GM23338 (cell line): ENCODE data around the gene SH2D3C. TPM values are rescaled to one million over a fixed set of nuclear protein-coding genes. Genes with fewer than 3 reads are reported as not detected.
A peak's percentile ranks its signal among the peaks of the same experiment; 100 is the strongest.

Experiments used
- ATAC-seq: fragments of 200-7000 bp; cut with Tn5 transposase; 3 replicates; pipeline ENCODE4 v1.9.1; 2020
- DNase-seq: peaks from one replicate; pipeline ENCODE4 v3.0.0-alpha.2; 2015; ENCODE audit warnings: low spot score
- H2AFZ ChIP-seq: fragments of 200-600 bp; sonication (generic); 2 replicates; pipeline ENCODE4 v1.8.0; 2016; ENCODE audit warnings: antibody characterized with exemption, mild to moderate bottlenecking, moderate library complexity
- H3F3A ChIP-seq: fragments of 200-600 bp; sonication (generic); replicated peaks from 2 replicates; pipeline ENCODE4 v1.8.0; 2017; ENCODE audit warnings: antibody characterized with exemption, mixed run types, low read depth
- H3K27ac ChIP-seq: fragments of 200-600 bp; sonication (generic); 2 replicates; pipeline ENCODE4 v1.6.1; 2016; ENCODE audit warnings: low read depth
- H3K27me3 ChIP-seq: fragments of 200-600 bp; sonication (generic); 2 replicates; pipeline ENCODE4 v1.8.0; 2016; ENCODE audit warnings: mild to moderate bottlenecking, mixed run types, moderate library complexity; ENCODE audit not compliant: insufficient read depth
- H3K36me3 ChIP-seq: fragments of 200-600 bp; sonication (generic); 2 replicates; pipeline ENCODE4 v1.8.0; 2016; ENCODE audit warnings: mild to moderate bottlenecking; ENCODE audit not compliant: insufficient read depth
- H3K4me1 ChIP-seq: fragments of 200-600 bp; sonication (generic); 2 replicates; pipeline ENCODE4 v1.8.0; 2016; ENCODE audit warnings: mild to moderate bottlenecking, moderate library complexity; ENCODE audit not compliant: insufficient read depth
- H3K4me2 ChIP-seq: fragments of 200-600 bp; sonication (generic); 2 replicates; pipeline ENCODE4 v1.7.1; 2017; ENCODE audit warnings: mixed run types
- H3K4me3 ChIP-seq: fragments of 200-600 bp; sonication (generic); 2 replicates; pipeline ENCODE4 v1.6.1; 2016; ENCODE audit warnings: mixed run types
- H3K79me2 ChIP-seq: fragments of 200-600 bp; sonication (generic); replicated peaks from 2 replicates; pipeline ENCODE4 v1.8.0; 2017; ENCODE audit warnings: mild to moderate bottlenecking; ENCODE audit not compliant: insufficient read depth
- H3K9me2 ChIP-seq: fragments of 200-600 bp; sonication (generic); 2 replicates; pipeline ENCODE4 v1.8.0; 2017; ENCODE audit not compliant: insufficient read depth
- H4K20me1 ChIP-seq: fragments of 200-600 bp; sonication (generic); replicated peaks from 2 replicates; pipeline ENCODE4 v1.8.0; 2017; ENCODE audit warnings: mild to moderate bottlenecking; ENCODE audit not compliant: insufficient read depth
- H3K27ac Mint-ChIP-seq: 2 replicates; pipeline ENCODE4 v1.8.0; 2020; ENCODE audit warnings: inconsistent platforms, mild to moderate bottlenecking, moderate library complexity, mixed read lengths
- H3K27me3 Mint-ChIP-seq: 3 replicates; pipeline ENCODE4 v1.8.0; 2022; ENCODE audit warnings: low read depth, mild to moderate bottlenecking, moderate library complexity, mixed read lengths, inconsistent platforms; ENCODE audit not compliant: insufficient read depth, poor library complexity
- H3K36me3 Mint-ChIP-seq: 3 replicates; pipeline ENCODE4 v1.8.0; 2021; ENCODE audit warnings: low read depth, mild to moderate bottlenecking, inconsistent platforms, moderate library complexity, mixed read lengths
- H3K4me1 Mint-ChIP-seq: 3 replicates; pipeline ENCODE4 v1.8.0; 2020; ENCODE audit warnings: mild to moderate bottlenecking, inconsistent platforms, mixed read lengths
- H3K4me3 Mint-ChIP-seq: 3 replicates; pipeline ENCODE4 v1.8.0; 2021; ENCODE audit warnings: moderate library complexity, mild to moderate bottlenecking, inconsistent platforms, mixed read lengths
- H3K9me3 Mint-ChIP-seq: 3 replicates; pipeline ENCODE4 v1.8.0; 2020; ENCODE audit warnings: moderate library complexity, mild to moderate bottlenecking, inconsistent platforms, mixed read lengths
- EZH2 ChIP-seq: fragments of 200-600 bp; sonication (generic); IDR thresholded peaks from one replicate; pipeline ENCODE4 v1.8.0; 2017; ENCODE audit warnings: antibody characterized with exemption, mild to moderate bottlenecking, low read depth; ENCODE audit not compliant: unreplicated experiment
- NANOG ChIP-seq: IDR thresholded peaks from 2 replicates; pipeline ENCODE4 v1.6.1; 2016; ENCODE audit warnings: antibody characterized with exemption, borderline replicate concordance
- POLR2AphosphoS5 ChIP-seq: IDR thresholded peaks from 2 replicates; pipeline ENCODE4 v1.6.1; 2016; ENCODE audit warnings: antibody characterized with exemption, low read depth
- ZNF114 ChIP-seq: fragments of 250-450 bp; sonication (Bioruptor Pico); IDR thresholded peaks from 2 replicates; pipeline ENCODE4 v1.5.0; 2020; ENCODE audit warnings: mild to moderate bottlenecking, moderate library complexity
- ZNF331 ChIP-seq: fragments of 250-450 bp; sonication (Bioruptor Pico); IDR thresholded peaks from 2 replicates; pipeline ENCODE4 v1.5.0; 2020; ENCODE audit warnings: low read depth, mild to moderate bottlenecking, moderate library complexity
- polyA plus RNA-seq: library from polyadenylated mRNA; unstranded; fragments of >200 nt; fragmentation: Nextera tagmentation; extraction: Ambion mirVana; gene quantifications from 2 replicates; pipeline ENCODE4 v1.2.1, GENCODE V29; 2016
- total RNA-seq: library from RNA; depleted of rRNA; stranded (reverse); fragments of >200 nt; shearing (Covaris generic); gene quantifications from 2 replicates; pipeline ENCODE4 v1.2.3, GENCODE V29; 2014
- TF ChIP-seq, protein P1 (sequence below), 2 experiments: fragments of 200-600 bp in 1 of 2; sonication (generic) in 1 of 2; conservative IDR thresholded peaks; 2 replicates each; pipeline versions ENCODE4 v1.5.1 to v1.6.1; 2016 to 2017; ENCODE audit warnings: antibody characterized with exemption in 2 of 2, low read depth in 2 of 2, mild to moderate bottlenecking in 2 of 2, moderate library complexity in 1 of 2
- TF ChIP-seq, protein P2 (sequence below): IDR thresholded peaks from 2 replicates; pipeline ENCODE4 v1.6.1; 2016; ENCODE audit warnings: antibody characterized with exemption
- TF ChIP-seq, protein P3 (sequence below): fragments of 250-450 bp; sonication (Bioruptor Pico); IDR thresholded peaks from 2 replicates; pipeline ENCODE4 v1.5.0; 2020; ENCODE audit warnings: mild to moderate bottlenecking, moderate library complexity

Gene SH2D3C
- total and polyA plus RNA-seq, 2 experiments from 2014 or later: 4.2 to 4.5 TPM

- TF ChIP-seq POLR2AphosphoS5 (no peak), ZNF114 (no peak), ZNF331 (CRISPR knock-in tag) (no peak), EZH2 (no peak)
- TF ChIP-seq, protein P1, sequence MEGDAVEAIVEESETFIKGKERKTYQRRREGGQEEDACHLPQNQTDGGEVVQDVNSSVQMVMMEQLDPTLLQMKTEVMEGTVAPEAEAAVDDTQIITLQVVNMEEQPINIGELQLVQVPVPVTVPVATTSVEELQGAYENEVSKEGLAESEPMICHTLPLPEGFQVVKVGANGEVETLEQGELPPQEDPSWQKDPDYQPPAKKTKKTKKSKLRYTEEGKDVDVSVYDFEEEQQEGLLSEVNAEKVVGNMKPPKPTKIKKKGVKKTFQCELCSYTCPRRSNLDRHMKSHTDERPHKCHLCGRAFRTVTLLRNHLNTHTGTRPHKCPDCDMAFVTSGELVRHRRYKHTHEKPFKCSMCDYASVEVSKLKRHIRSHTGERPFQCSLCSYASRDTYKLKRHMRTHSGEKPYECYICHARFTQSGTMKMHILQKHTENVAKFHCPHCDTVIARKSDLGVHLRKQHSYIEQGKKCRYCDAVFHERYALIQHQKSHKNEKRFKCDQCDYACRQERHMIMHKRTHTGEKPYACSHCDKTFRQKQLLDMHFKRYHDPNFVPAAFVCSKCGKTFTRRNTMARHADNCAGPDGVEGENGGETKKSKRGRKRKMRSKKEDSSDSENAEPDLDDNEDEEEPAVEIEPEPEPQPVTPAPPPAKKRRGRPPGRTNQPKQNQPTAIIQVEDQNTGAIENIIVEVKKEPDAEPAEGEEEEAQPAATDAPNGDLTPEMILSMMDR (conservative IDR thresholded peaks at IDR 0.05; ENCODE audit: low read depth in 2 of 2): peak; percentile 65 to 87
- TF ChIP-seq, protein P2, sequence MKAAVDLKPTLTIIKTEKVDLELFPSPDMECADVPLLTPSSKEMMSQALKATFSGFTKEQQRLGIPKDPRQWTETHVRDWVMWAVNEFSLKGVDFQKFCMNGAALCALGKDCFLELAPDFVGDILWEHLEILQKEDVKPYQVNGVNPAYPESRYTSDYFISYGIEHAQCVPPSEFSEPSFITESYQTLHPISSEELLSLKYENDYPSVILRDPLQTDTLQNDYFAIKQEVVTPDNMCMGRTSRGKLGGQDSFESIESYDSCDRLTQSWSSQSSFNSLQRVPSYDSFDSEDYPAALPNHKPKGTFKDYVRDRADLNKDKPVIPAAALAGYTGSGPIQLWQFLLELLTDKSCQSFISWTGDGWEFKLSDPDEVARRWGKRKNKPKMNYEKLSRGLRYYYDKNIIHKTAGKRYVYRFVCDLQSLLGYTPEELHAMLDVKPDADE: no peak
- peak; percentile 92 for DNase-seq
- H3K4me1 ChIP-seq: peaks cover 12% of the 10 kb centered on the region
- peaks cover 15% of the 10 kb centered on the region for H4K20me1 ChIP-seq
- no peak overlapping the region for H2AFZ ChIP-seq
- H3K27me3 Mint-ChIP-seq: peaks cover 10% of the 10 kb centered on the region
- H3F3A ChIP-seq: peaks cover 33% of the 10 kb centered on the region
- no peaks in the 10 kb centered on the region for H3K27me3 ChIP-seq
- no peak overlapping the region for H3K4me3 ChIP-seq
- 0 out of 2 replicates have a peak overlapping the region, but pooled peaks have one; percentile 66 for H3K27ac Mint-ChIP-seq
- peaks cover 9% of the 10 kb centered on the region for H3K4me1 Mint-ChIP-seq
- no peaks in the 10 kb centered on the region for H3K36me3 ChIP-seq
- H3K9me2 ChIP-seq: no peaks in the 10 kb centered on the region
- no peak overlapping the region for H3K27ac ChIP-seq
- H3K9me3 Mint-ChIP-seq: no peaks in the 10 kb centered on the region
- H3K79me2 ChIP-seq: peaks cover 22% of the 10 kb centered on the region
- no peak overlapping the region for H3K4me3 Mint-ChIP-seq
- H3K36me3 Mint-ChIP-seq: peaks cover 32% of the 10 kb centered on the region
- ATAC-seq: peak; percentile 18
- no peak overlapping the region for H3K4me2 ChIP-seq
Measured at GRCh38 chr9:127805620-127806019, 27.2 kb upstream of the SH2D3C start.

DNA sequence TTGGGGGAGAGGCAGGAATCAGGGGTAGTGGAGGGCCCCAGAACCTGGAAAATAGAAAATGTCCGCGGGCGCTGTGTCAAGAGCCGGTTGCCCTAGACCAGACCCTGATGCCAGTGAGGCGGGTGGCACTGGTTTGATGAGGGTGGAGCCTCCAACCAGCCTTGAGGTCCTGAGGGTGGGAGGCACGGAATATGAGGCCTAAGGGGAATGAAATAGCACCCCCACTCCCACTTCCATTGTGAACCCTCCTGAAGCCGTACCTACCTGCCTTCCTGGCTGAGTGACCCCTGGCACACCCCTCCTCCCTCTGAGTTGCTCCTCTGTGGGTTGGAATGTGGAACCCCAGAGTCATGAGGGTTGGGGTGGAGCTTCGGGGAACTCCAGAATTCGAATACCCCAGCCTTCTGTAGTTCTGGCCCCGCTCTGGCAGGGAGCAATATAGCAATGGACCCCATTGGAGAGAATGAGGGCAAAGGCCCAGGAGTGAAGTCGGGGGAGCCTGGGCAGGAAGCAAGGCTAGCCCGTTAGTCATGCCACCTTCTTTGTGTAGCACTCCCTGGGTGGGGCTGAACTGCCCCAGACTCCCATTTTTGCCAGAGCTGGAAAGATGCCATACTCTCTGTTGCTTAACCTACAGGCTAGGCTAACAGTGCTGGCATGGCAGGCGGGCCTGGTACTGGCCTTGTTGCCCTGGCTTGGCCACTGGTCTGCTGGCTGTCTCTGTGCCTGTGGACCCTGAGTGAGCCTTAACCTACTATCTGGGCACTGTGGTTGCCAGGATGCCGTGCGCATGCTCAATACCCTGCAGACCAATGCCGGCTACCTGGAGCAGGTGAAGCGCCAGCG lies 25.3 kb upstream of the SH2D3C start:
- Mint-ChIP-seq H3K4me3 (peak overlapping the region; percentile 97), H3K27ac (peak overlapping the region; percentile 98), H3K36me3 (peaks cover 22% of the 10 kb centered on the region), H3K27me3 (peaks cover 7% of the 10 kb centered on the region), H3K4me1 (peaks cover 9% of the 10 kb centered on the region), H3K9me3 (no peaks in the 10 kb centered on the region)
- peak overlapping the region; percentile 91 for H3K4me2 ChIP-seq
- ATAC-seq (peak; percentile 3), DNase-seq (peak; percentile 59)
- H3K36me3 ChIP-seq: no peaks in the 10 kb centered on the region
- H3K27me3 ChIP-seq: no peaks in the 10 kb centered on the region
- H3K27ac ChIP-seq: peak overlapping the region; percentile 84
- H3F3A ChIP-seq: peaks cover 25% of the 10 kb centered on the region
- peaks cover 10% of the 10 kb centered on the region for H4K20me1 ChIP-seq
- H3K4me1 ChIP-seq: peaks cover 12% of the 10 kb centered on the region
- H3K79me2 ChIP-seq: peaks cover 22% of the 10 kb centered on the region
- no peak overlapping the region for H2AFZ ChIP-seq
- H3K9me2 ChIP-seq: no peaks in the 10 kb centered on the region
- peak overlapping the region; percentile 93 for H3K4me3 ChIP-seq
- TF ChIP-seq, protein P3, sequence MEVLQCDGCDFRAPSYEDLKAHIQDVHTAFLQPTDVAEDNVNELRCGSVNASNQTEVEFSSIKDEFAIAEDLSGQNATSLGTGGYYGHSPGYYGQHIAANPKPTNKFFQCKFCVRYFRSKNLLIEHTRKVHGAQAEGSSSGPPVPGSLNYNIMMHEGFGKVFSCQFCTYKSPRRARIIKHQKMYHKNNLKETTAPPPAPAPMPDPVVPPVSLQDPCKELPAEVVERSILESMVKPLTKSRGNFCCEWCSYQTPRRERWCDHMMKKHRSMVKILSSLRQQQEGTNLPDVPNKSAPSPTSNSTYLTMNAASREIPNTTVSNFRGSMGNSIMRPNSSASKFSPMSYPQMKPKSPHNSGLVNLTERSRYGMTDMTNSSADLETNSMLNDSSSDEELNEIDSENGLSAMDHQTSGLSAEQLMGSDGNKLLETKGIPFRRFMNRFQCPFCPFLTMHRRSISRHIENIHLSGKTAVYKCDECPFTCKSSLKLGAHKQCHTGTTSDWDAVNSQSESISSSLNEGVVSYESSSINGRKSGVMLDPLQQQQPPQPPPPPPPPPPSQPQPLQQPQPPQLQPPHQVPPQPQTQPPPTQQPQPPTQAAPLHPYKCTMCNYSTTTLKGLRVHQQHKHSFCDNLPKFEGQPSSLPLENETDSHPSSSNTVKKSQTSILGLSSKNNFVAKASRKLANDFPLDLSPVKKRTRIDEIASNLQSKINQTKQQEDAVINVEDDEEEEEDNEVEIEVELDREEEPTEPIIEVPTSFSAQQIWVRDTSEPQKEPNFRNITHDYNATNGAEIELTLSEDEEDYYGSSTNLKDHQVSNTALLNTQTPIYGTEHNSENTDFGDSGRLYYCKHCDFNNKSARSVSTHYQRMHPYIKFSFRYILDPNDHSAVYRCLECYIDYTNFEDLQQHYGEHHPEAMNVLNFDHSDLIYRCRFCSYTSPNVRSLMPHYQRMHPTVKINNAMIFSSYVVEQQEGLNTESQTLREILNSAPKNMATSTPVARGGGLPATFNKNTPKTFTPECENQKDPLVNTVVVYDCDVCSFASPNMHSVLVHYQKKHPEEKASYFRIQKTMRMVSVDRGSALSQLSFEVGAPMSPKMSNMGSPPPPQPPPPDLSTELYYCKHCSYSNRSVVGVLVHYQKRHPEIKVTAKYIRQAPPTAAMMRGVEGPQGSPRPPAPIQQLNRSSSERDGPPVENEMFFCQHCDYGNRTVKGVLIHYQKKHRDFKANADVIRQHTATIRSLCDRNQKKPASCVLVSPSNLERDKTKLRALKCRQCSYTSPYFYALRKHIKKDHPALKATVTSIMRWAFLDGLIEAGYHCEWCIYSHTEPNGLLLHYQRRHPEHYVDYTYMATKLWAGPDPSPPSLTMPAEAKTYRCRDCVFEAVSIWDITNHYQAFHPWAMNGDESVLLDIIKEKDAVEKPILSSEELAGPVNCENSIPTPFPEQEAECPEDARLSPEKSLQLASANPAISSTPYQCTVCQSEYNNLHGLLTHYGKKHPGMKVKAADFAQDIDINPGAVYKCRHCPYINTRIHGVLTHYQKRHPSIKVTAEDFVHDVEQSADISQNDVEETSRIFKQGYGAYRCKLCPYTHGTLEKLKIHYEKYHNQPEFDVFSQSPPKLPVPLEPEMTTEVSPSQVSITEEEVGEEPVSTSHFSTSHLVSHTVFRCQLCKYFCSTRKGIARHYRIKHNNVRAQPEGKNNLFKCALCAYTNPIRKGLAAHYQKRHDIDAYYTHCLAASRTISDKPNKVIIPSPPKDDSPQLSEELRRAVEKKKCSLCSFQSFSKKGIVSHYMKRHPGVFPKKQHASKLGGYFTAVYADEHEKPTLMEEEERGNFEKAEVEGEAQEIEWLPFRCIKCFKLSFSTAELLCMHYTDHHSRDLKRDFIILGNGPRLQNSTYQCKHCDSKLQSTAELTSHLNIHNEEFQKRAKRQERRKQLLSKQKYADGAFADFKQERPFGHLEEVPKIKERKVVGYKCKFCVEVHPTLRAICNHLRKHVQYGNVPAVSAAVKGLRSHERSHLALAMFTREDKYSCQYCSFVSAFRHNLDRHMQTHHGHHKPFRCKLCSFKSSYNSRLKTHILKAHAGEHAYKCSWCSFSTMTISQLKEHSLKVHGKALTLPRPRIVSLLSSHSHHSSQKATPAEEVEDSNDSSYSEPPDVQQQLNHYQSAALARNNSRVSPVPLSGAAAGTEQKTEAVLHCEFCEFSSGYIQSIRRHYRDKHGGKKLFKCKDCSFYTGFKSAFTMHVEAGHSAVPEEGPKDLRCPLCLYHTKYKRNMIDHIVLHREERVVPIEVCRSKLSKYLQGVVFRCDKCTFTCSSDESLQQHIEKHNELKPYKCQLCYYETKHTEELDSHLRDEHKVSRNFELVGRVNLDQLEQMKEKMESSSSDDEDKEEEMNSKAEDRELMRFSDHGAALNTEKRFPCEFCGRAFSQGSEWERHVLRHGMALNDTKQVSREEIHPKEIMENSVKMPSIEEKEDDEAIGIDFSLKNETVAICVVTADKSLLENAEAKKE: no peak
- TF ChIP-seq, protein P1 (conservative IDR thresholded peaks at IDR 0.05; ENCODE audit: low read depth in 2 of 2): no peak
- TF ChIP-seq NANOG (no peak), POLR2AphosphoS5 (no peak)
